ENCODE data around the gene H2AZ2. TPM values are rescaled to one million over a fixed set of nuclear protein-coding genes. Genes with fewer than 3 reads are reported as not detected.
"Not testable (repeated sequence)": the region's sequence is repeated elsewhere in the genome, so short reads cannot be mapped to it uniquely, and the experiment has no call there.

The H2AZ2 gene
- total RNA-seq, 1 donor from 2014 or later = 96.0 TPM

- not testable (repeated sequence) for H3K36me3 ChIP-seq (ENCODE audit: control insufficient read depth in 3 of 3, insufficient read depth in 3 of 3, low read length in 3 of 3); H3K27ac ChIP-seq (ENCODE audit: low read depth, low read length); H3K9ac ChIP-seq (ENCODE audit: low read depth in 1 of 3, low read length in 3 of 3); H3K4me1 ChIP-seq (ENCODE audit: control insufficient read depth in 3 of 3, insufficient read depth in 3 of 3, low read length in 3 of 3); H3K27me3 ChIP-seq (ENCODE audit: control insufficient read depth in 3 of 3, insufficient read depth in 3 of 3, low read length in 3 of 3); H3K9me3 ChIP-seq (ENCODE audit: control insufficient read depth in 3 of 3, low read length in 3 of 3); H3K4me3 ChIP-seq (ENCODE audit: low read length in 3 of 3)
Observed at GRCh38 chr7:44871918-44872317, 24.0 kb upstream of the H2AZ2 start.

- not testable (repeated sequence) for H3K4me1 ChIP-seq (ENCODE audit: control insufficient read depth in 3 of 3, insufficient read depth in 3 of 3, low read length in 3 of 3); H3K9ac ChIP-seq (ENCODE audit: low read depth in 1 of 3, low read length in 3 of 3); H3K36me3 ChIP-seq (ENCODE audit: control insufficient read depth in 3 of 3, insufficient read depth in 3 of 3, low read length in 3 of 3)
Observed at GRCh38 chr7:44870780-44871179, 22.9 kb upstream of the H2AZ2 start.

GRCh38 chr7:44870336-44870735 is 22.4 kb upstream of the H2AZ2 start:
- not testable (repeated sequence) for H3K4me1 ChIP-seq (ENCODE audit: control insufficient read depth in 3 of 3, insufficient read depth in 3 of 3, low read length in 3 of 3); H3K36me3 ChIP-seq (ENCODE audit: control insufficient read depth in 3 of 3, insufficient read depth in 3 of 3, low read length in 3 of 3); H3K27me3 ChIP-seq (ENCODE audit: control insufficient read depth in 3 of 3, insufficient read depth in 3 of 3, low read length in 3 of 3); H3K27ac ChIP-seq (ENCODE audit: low read depth, low read length); H3K4me3 ChIP-seq (ENCODE audit: low read length in 3 of 3); H3K9me3 ChIP-seq (ENCODE audit: control insufficient read depth in 3 of 3, low read length in 3 of 3); H3K9ac ChIP-seq (ENCODE audit: low read depth in 1 of 3, low read length in 3 of 3)

More at GRCh38 chr7:44870780-44871179, 22.9 kb upstream of the H2AZ2 start:
- not testable (repeated sequence) for H3K27ac ChIP-seq (ENCODE audit: low read depth, low read length); H3K9me3 ChIP-seq (ENCODE audit: control insufficient read depth in 3 of 3, low read length in 3 of 3); H3K27me3 ChIP-seq (ENCODE audit: control insufficient read depth in 3 of 3, insufficient read depth in 3 of 3, low read length in 3 of 3); H3K4me3 ChIP-seq (ENCODE audit: low read length in 3 of 3)

- Histone ChIP-seq H3K9me3 (ENCODE audit: control insufficient read depth in 3 of 3, low read length in 3 of 3) (no peaks in the 10 kb centered on the region), H3K27ac (ENCODE audit: low read depth, low read length) (peak overlapping the region; percentile 61), H3K36me3 (ENCODE audit: control insufficient read depth in 3 of 3, insufficient read depth in 3 of 3, low read length in 3 of 3) (no peaks in the 10 kb centered on the region), H3K4me3 (ENCODE audit: low read length in 3 of 3) (no peak overlapping the region), H3K4me1 (ENCODE audit: control insufficient read depth in 3 of 3, insufficient read depth in 3 of 3, low read length in 3 of 3) (peaks cover 5 to 10% (median 8%) of the 10 kb centered on the region in 3 donors), H3K27me3 (ENCODE audit: control insufficient read depth in 3 of 3, insufficient read depth in 3 of 3, low read length in 3 of 3) (no peaks in the 10 kb centered on the region), H3K9ac (ENCODE audit: low read depth in 1 of 3, low read length in 3 of 3) (peak overlapping the region in 2 of 3 donors; percentile 1 to 4)
Observed at GRCh38 chr7:44867073-44867995, 19.4 kb upstream of the H2AZ2 start.

GRCh38 chr7:44861949-44862348 is 14.1 kb upstream of the H2AZ2 start:
- H3K9me3 ChIP-seq (ENCODE audit: control insufficient read depth in 3 of 3, low read length in 3 of 3); H3K9ac ChIP-seq (ENCODE audit: low read depth in 1 of 3, low read length in 3 of 3); H3K4me1 ChIP-seq (ENCODE audit: control insufficient read depth in 3 of 3, insufficient read depth in 3 of 3, low read length in 3 of 3); H3K4me3 ChIP-seq (ENCODE audit: low read length in 3 of 3); H3K36me3 ChIP-seq (ENCODE audit: control insufficient read depth in 3 of 3, insufficient read depth in 3 of 3, low read length in 3 of 3); H3K27me3 ChIP-seq (ENCODE audit: control insufficient read depth in 3 of 3, insufficient read depth in 3 of 3, low read length in 3 of 3); H3K27ac ChIP-seq (ENCODE audit: low read depth, low read length): not testable (repeated sequence)

GRCh38 chr7:44858161-44858560 is 10.3 kb upstream of the H2AZ2 start:
- no peaks in the 10 kb centered on the region for H3K27me3 ChIP-seq (ENCODE audit: control insufficient read depth in 3 of 3, insufficient read depth in 3 of 3, low read length in 3 of 3)
- no peak overlapping the region for H3K9ac ChIP-seq (ENCODE audit: low read depth in 1 of 3, low read length in 3 of 3)
- no peak overlapping the region for H3K27ac ChIP-seq (ENCODE audit: low read depth, low read length)
- H3K4me3 ChIP-seq (ENCODE audit: low read length in 3 of 3) = no peak overlapping the region
- no peaks in the 10 kb centered on the region for H3K9me3 ChIP-seq (ENCODE audit: control insufficient read depth in 3 of 3, low read length in 3 of 3)
- no peaks in the 10 kb centered on the region for H3K36me3 ChIP-seq (ENCODE audit: control insufficient read depth in 3 of 3, insufficient read depth in 3 of 3, low read length in 3 of 3)
- no peaks in the 10 kb centered on the region for H3K4me1 ChIP-seq (ENCODE audit: control insufficient read depth in 3 of 3, insufficient read depth in 3 of 3, low read length in 3 of 3)

GRCh38 chr7:44854644-44855364 is 6.9 kb upstream of the H2AZ2 start:
- Histone ChIP-seq H3K27me3 (ENCODE audit: control insufficient read depth in 3 of 3, insufficient read depth in 3 of 3, low read length in 3 of 3) (no peaks in the 10 kb centered on the region), H3K36me3 (ENCODE audit: control insufficient read depth in 3 of 3, insufficient read depth in 3 of 3, low read length in 3 of 3) (no peaks in the 10 kb centered on the region), H3K9ac (ENCODE audit: low read depth in 1 of 3, low read length in 3 of 3) (no peak overlapping the region), H3K9me3 (ENCODE audit: control insufficient read depth in 3 of 3, low read length in 3 of 3) (no peaks in the 10 kb centered on the region), H3K27ac (ENCODE audit: low read depth, low read length) (no peak overlapping the region), H3K4me3 (ENCODE audit: low read length in 3 of 3) (no peak overlapping the region), H3K4me1 (ENCODE audit: control insufficient read depth in 3 of 3, insufficient read depth in 3 of 3, low read length in 3 of 3) (no peaks in the 10 kb centered on the region)

- no peak overlapping the region for H3K4me3 ChIP-seq (ENCODE audit: low read length in 3 of 3)
- no peak overlapping the region for H3K9ac ChIP-seq (ENCODE audit: low read depth in 1 of 3, low read length in 3 of 3)
- no peak overlapping the region for H3K27ac ChIP-seq (ENCODE audit: low read depth, low read length)
- no peaks in the 10 kb centered on the region for H3K36me3 ChIP-seq (ENCODE audit: control insufficient read depth in 3 of 3, insufficient read depth in 3 of 3, low read length in 3 of 3)
- no peaks in the 10 kb centered on the region for H3K27me3 ChIP-seq (ENCODE audit: control insufficient read depth in 3 of 3, insufficient read depth in 3 of 3, low read length in 3 of 3)
- H3K4me1 ChIP-seq (ENCODE audit: control insufficient read depth in 3 of 3, insufficient read depth in 3 of 3, low read length in 3 of 3) = peaks cover 0 to 5% (median 0%) of the 10 kb centered on the region in 3 donors
- H3K9me3 ChIP-seq (ENCODE audit: control insufficient read depth in 3 of 3, low read length in 3 of 3) = no peaks in the 10 kb centered on the region
Observed at GRCh38 chr7:44853391-44853790, 5.5 kb upstream of the H2AZ2 start.

- no peaks in the 10 kb centered on the region for H3K36me3 ChIP-seq (ENCODE audit: control insufficient read depth in 3 of 3, insufficient read depth in 3 of 3, low read length in 3 of 3)
- no peak overlapping the region for H3K9ac ChIP-seq (ENCODE audit: low read depth in 1 of 3, low read length in 3 of 3)
- H3K27me3 ChIP-seq (ENCODE audit: control insufficient read depth in 3 of 3, insufficient read depth in 3 of 3, low read length in 3 of 3) = no peaks in the 10 kb centered on the region
- no peaks in the 10 kb centered on the region for H3K9me3 ChIP-seq (ENCODE audit: control insufficient read depth in 3 of 3, low read length in 3 of 3)
- H3K27ac ChIP-seq (ENCODE audit: low read depth, low read length) = no peak overlapping the region
- H3K4me1 ChIP-seq (ENCODE audit: control insufficient read depth in 3 of 3, insufficient read depth in 3 of 3, low read length in 3 of 3) = peaks cover 0 to 5% (median 0%) of the 10 kb centered on the region in 3 donors
- no peak overlapping the region for H3K4me3 ChIP-seq (ENCODE audit: low read length in 3 of 3)
Observed at GRCh38 chr7:44852590-44852989, 4.7 kb upstream of the H2AZ2 start.

GRCh38 chr7:44849885-44850544 is 2.1 kb upstream of the H2AZ2 start:
- Histone ChIP-seq H3K27me3 (ENCODE audit: control insufficient read depth in 3 of 3, insufficient read depth in 3 of 3, low read length in 3 of 3) (no peaks in the 10 kb centered on the region), H3K4me1 (ENCODE audit: control insufficient read depth in 3 of 3, insufficient read depth in 3 of 3, low read length in 3 of 3) (peaks cover 3 to 5% (median 3%) of the 10 kb centered on the region in 3 donors), H3K4me3 (ENCODE audit: low read length in 3 of 3) (no peak overlapping the region), H3K36me3 (ENCODE audit: control insufficient read depth in 3 of 3, insufficient read depth in 3 of 3, low read length in 3 of 3) (no peaks in the 10 kb centered on the region), H3K9ac (ENCODE audit: low read depth in 1 of 3, low read length in 3 of 3) (no peak overlapping the region), H3K27ac (ENCODE audit: low read depth, low read length) (no peak overlapping the region), H3K9me3 (ENCODE audit: control insufficient read depth in 3 of 3, low read length in 3 of 3) (no peaks in the 10 kb centered on the region)

Data from skeletal muscle tissue (tissue), 4 donors.